ENCODE results near the gene CASQ2. TPM values are rescaled to one million over a fixed set of nuclear protein-coding genes. Genes with fewer than 3 reads are reported as not detected.

Gene CASQ2
- total and polyA plus RNA-seq, 2 donors (not counting 3 experiments of a cell fraction or from before 2014, with no cell fraction given) = not detected

GRCh38 chr1:115765091-115765490 lies 3.4 kb downstream of the CASQ2 start:
- TF ChIP-seq EZH2 (IDR thresholded peaks at IDR 0.05; ENCODE audit: borderline replicate concordance, low read depth, low read length, severe bottlenecking) = no peak
- no peak for TF ChIP-seq GATA2 (IDR thresholded peaks at IDR 0.05; ENCODE audit: insufficient read depth, insufficient read length, low read depth, low read length)
- no peak for TF ChIP-seq FOS (IDR thresholded peaks at IDR 0.05; ENCODE audit: borderline replicate concordance, insufficient read depth, low read length)
- TF ChIP-seq JUN (IDR thresholded peaks at IDR 0.05; ENCODE audit: borderline replicate concordance, insufficient read depth, insufficient read length, low read depth) = no peak
- no peak for TF ChIP-seq POLR2AphosphoS5 (IDR thresholded peaks at IDR 0.05; ENCODE audit: insufficient read depth, low read depth, low read length)
- no peak for TF ChIP-seq CTCF (IDR thresholded peaks at IDR 0.05; ENCODE audit: extremely low read depth in 1 of 2, insufficient read depth in 1 of 2, low read depth in 1 of 2, low read length in 2 of 2)
- no peak for TF ChIP-seq MYC (IDR thresholded peaks at IDR 0.05; ENCODE audit: low read depth, low read length)
- TF ChIP-seq MAX (IDR thresholded peaks at IDR 0.05; ENCODE audit: insufficient read depth, insufficient read length) = no peak
- TF ChIP-seq POLR2A (IDR thresholded peaks at IDR 0.05; ENCODE audit: low read depth, low read length) = no peak
- no TSS peak for BruUV-seq (replicated peaks)
- no peaks in the 10 kb centered on the region for H3K4me1 ChIP-seq (ENCODE audit: control insufficient read depth, extremely low read depth, insufficient read depth, low read length)
- H3K79me2 ChIP-seq (ENCODE audit: control insufficient read depth, insufficient read depth, low read length) = no peaks in the 10 kb centered on the region
- POLR2A ChIA-PET = interaction anchor here (0.5 kb wide), 1 partner anchor 364 kb away, joined by 3 read pairs; no protein-coding TSS in a partner anchor
- no peak overlapping the region for H2AFZ ChIP-seq (ENCODE audit: low read depth, low read length)
- H3K27ac ChIP-seq (ENCODE audit: insufficient read depth, low read depth, low read length) = no peak overlapping the region
- no peak overlapping the region for H3K4me2 ChIP-seq (ENCODE audit: insufficient read depth, low read length)
- no peaks in the 10 kb centered on the region for H3K9me1 ChIP-seq (replicated peaks; ENCODE audit: control insufficient read depth, extremely low read depth, insufficient read depth, low read length)
- no peaks in the 10 kb centered on the region for H4K20me1 ChIP-seq (replicated peaks; ENCODE audit: control insufficient read depth, extremely low read depth, insufficient read depth, low read length)
- CTCF ChIA-PET = interaction anchor here (0.5 to 5.4 kb wide), 19 partner anchors 10 to 643 kb away, joined by 3 to 125 read pairs (median 3); partner anchors contain the start of gene VANGL1
- no peak overlapping the region for H3K9ac ChIP-seq (replicated peaks; ENCODE audit: extremely low read depth, insufficient read depth, low read length)
- dilution Hi-C loops (cut with MboI; ENCODE audit: extremely low pct_ligation_motif_present, low sequenced_read_pairs) (no loop called here), intact Hi-C loops (cut with micrococcal nuclease) (loop anchor here (2.0 to 10.0 kb wide), 3 partner anchors 156 to 626 kb away; no protein-coding TSS in a partner anchor)
- H3K9me3 ChIP-seq (replicated peaks; ENCODE audit: control insufficient read depth, insufficient read depth, low read length) = no peaks in the 10 kb centered on the region
- no peaks in the 10 kb centered on the region for H3K36me3 ChIP-seq (ENCODE audit: control insufficient read depth in 2 of 2, extremely low read depth in 1 of 2, insufficient read depth in 2 of 2, low read length in 2 of 2)
- H3K27me3 ChIP-seq (ENCODE audit: control insufficient read depth in 2 of 2, insufficient read depth in 2 of 2, low read length in 2 of 2) = peaks cover 0 to 3% of the 10 kb centered on the region in 2 experiments
- DNase-seq (ENCODE audit: low read depth, low spot score) (no peak), FAIRE-seq (no peak)
- no peak overlapping the region for H3K4me3 ChIP-seq (replicated peaks in 1 of 3; ENCODE audit: insufficient read depth in 1 of 3, low read depth in 1 of 3, low read length in 3 of 3)

All from endothelial cell of umbilical vein (primary cell).